Inflammatory macrophage treated with lipopolysaccharide for 1 hour (primary cell): ENCODE data around the gene FZD8.

Experiments
- DNase-seq, 2 donors: peaks; one replicate each; pipeline ENCODE4 v3.0.0-alpha.2; 2020 to 2022

FZD8 gene

DNA sequence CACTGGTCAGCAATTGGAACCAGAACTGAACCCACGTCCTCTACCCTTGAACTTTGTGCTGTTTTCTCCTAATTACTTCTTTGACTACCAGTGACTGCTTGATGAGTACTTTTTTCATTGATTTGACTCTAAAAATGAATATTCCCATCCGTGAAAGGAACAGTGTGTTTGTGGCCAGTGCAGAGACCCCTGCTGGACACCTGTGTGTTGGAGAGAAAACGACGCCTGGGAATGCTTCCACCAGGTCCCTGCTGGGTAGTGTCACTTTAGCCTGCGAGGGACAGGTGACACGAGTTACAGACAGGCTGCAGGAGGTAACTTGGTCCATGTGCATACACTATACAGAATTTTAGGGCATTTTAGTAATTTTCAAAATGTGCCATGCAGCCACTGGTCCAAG is 43.7 kb downstream of the FZD8 start:
- DNase-seq: no peak

DNA sequence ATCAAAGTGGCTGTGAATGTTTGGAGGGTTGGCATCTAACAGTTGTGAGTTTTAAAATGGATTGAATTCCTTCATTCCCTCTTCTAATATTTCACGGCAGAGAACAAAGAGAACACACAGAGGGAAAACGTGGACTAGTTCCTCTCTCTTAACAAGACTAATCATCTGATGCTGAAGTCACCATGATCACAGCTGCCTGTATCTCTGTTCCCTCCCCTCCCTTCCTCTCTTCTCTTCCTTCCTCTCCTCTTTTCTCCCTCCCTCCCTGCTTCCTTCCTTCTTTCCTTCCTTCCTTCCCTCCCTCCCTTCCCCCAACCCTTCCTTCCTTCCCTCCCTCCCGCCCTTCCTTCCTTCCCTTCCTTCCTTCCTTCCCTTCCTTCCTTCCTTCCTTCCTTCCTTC is 47.0 kb downstream of the FZD8 start:
- no peak for DNase-seq

DNA sequence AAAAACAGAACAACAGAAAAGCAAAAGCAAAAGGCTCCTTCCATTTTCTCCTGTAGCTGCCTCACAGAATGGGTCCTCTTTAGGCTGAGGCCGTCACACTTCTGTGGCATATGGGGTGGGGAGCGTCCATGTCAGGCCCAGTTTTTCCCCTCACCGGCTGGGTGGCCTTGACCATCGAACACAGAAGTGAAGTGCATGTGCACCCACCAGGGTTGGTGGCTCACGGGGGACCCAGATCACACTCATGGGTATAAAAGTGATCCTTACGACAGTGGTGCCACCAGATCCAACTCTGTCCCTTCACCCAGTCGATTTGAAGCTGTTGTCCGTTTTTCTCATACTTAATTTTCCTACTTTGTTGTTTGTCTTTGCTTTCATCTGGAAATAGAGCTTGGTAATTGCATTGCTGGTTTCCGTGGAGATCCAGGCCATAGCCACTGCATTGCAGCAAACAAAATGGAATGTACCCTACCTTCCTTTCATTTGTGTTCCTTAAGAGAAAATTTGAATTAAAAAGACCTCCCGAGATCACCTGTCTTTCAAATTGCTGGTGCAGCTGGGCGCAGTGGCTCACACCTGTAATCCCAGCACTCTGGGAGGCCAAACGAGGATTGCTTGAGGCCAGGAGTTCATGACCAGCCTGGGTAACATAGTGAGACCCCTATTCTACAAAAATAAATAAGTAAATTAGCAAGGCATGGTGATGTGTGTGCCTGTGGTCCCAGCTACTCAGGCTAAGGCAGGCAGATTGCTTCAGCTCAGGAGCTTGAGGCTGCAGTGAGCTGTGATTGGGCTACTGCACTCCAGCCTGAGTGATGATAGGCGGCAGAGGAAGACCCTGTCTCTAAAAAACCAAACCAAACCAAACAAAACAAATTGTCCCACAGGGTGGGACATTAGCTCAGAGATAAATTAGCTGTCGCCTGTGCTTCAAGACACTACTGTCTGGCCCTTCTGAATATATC is 47.7 kb downstream of the FZD8 start:
- no peak for DNase-seq

- no peak for DNase-seq
Measured at GRCh38 chr10:35592441-35592840, 49.7 kb downstream of the FZD8 start.

DNA sequence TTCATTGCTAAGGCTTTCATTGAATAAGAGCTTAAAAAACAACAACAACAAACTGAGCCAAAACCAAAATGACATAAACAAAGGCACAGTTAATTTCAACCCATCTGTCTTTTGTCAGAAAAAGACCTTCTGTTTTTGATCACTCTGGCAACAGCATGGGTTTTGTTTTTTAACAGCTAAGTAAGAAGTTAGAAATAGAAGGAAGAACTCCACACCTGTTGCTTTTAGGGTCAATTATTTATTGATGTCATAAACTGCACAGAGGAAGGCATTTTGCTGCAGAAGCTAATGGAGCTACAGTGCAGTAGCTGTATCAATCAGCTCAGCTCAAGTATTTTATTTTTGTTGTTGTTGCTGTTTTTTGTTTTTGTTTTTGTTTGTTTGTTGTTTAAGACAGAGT is 53.3 kb downstream of the FZD8 start:
- DNase-seq: no peak
